SK-N-SH treated with all-trans-retinoic acid at 6 μM for 48 hours (cell line): Measurements from ENCODE around the gene CRAMP1.
A peak's percentile ranks its signal among the peaks of the same experiment; 100 is the strongest.

Experiments
- ARNTL ChIP-seq: fragments of 450-650 bp; formaldehyde crosslinking; IDR thresholded peaks from 2 replicates; pipeline ENCODE4 v1.5.0; 2020; ENCODE audit warnings: low read depth, mild to moderate bottlenecking, moderate library complexity, borderline replicate concordance
- BACH2 ChIP-seq: fragments of 250-450 bp; sonication (Bioruptor Pico); IDR thresholded peaks from 2 replicates; pipeline ENCODE4 v1.9.0; 2021; ENCODE audit warnings: mild to moderate bottlenecking, borderline replicate concordance
- ISL1 ChIP-seq: fragments of 250-450 bp; sonication (Bioruptor Pico); IDR thresholded peaks from 2 replicates; pipeline ENCODE4 v2.1.2; 2022; ENCODE audit warnings: mild to moderate bottlenecking, moderate library complexity
- OSR1 ChIP-seq: fragments of 250-450 bp; sonication (Bioruptor Pico); IDR thresholded peaks from 2 replicates; pipeline ENCODE4 v1.8.0; 2022; ENCODE audit warnings: moderate library complexity, mild to moderate bottlenecking, inconsistent platforms
- PPARA ChIP-seq: fragments of 250-450 bp; sonication (Bioruptor Pico); IDR thresholded peaks from 2 replicates; pipeline ENCODE4 v1.5.0; 2020; ENCODE audit warnings: mild to moderate bottlenecking, borderline replicate concordance
- SNAI2 ChIP-seq: fragments of 250-450 bp; sonication (Bioruptor Pico); IDR thresholded peaks from 2 replicates; pipeline ENCODE4 v1.5.0; 2020; ENCODE audit warnings: mild to moderate bottlenecking, moderate library complexity
- TCF4 ChIP-seq: fragments of 250-450 bp; sonication (Bioruptor Pico); IDR thresholded peaks from 2 replicates; pipeline ENCODE4 v1.8.0; 2021; ENCODE audit warnings: mild to moderate bottlenecking, moderate library complexity, borderline replicate concordance
- ZC3H10 ChIP-seq: fragments of 250-450 bp; sonication (Bioruptor Pico); IDR thresholded peaks from 2 replicates; pipeline ENCODE4 v1.5.1; 2021; ENCODE audit warnings: mild to moderate bottlenecking, moderate library complexity
- ZFP3 ChIP-seq: fragments of 250-450 bp; sonication (Bioruptor Pico); IDR thresholded peaks from 2 replicates; pipeline ENCODE4 v1.5.0; 2020; ENCODE audit warnings: mild to moderate bottlenecking, moderate library complexity
- ZFP30 ChIP-seq: fragments of 450-650 bp; formaldehyde crosslinking; IDR thresholded peaks from 2 replicates; pipeline ENCODE4 v1.5.0; 2022; ENCODE audit warnings: mild to moderate bottlenecking, moderate library complexity
- ZNF70 ChIP-seq: fragments of 450-650 bp; formaldehyde crosslinking; IDR thresholded peaks from 2 replicates; pipeline ENCODE4 v1.5.0; 2020; ENCODE audit warnings: mild to moderate bottlenecking, moderate library complexity
- TF ChIP-seq, protein P1 (sequence below): fragments of 250-450 bp; sonication (Bioruptor Pico); IDR thresholded peaks from 2 replicates; pipeline ENCODE4 v1.8.0; 2020; ENCODE audit warnings: mild to moderate bottlenecking, moderate library complexity, borderline replicate concordance

DNA sequence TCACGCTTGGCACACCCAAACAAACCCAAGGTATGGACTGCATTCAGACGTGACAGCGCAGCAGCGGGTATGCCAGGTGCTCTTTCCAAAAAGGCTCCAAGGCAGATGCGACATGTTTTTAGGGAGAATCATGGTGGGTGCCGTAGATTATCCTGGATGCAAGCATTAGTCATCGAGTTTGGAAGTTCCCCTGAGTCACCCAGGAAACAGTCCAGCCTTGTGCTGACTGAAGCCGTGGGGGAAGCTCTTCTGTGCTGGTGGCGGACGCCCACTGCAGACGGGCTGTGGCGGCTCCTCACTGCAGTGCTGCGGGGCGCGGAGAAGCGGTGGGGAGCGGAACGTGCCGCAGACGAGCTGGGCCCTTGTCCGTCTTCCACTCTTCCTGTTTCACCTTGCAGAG is 79.8 kb downstream of the CRAMP1 start:
- TF ChIP-seq OSR1 (CRISPR knock-in tag) (no peak), SNAI2 (CRISPR knock-in tag) (no peak), PPARA (no peak), ZNF70 (CRISPR knock-in tag) (no peak), ZFP30 (no peak), ISL1 (CRISPR knock-in tag) (no peak), ZFP3 (CRISPR knock-in tag) (0 out of 2 replicates have a peak, but pooled peaks have one; percentile 59), ARNTL (CRISPR knock-in tag) (no peak), BACH2 (CRISPR knock-in tag) (no peak), TCF4 (CRISPR knock-in tag) (no peak), ZC3H10 (CRISPR knock-in tag) (no peak)
- TF ChIP-seq, protein P1, sequence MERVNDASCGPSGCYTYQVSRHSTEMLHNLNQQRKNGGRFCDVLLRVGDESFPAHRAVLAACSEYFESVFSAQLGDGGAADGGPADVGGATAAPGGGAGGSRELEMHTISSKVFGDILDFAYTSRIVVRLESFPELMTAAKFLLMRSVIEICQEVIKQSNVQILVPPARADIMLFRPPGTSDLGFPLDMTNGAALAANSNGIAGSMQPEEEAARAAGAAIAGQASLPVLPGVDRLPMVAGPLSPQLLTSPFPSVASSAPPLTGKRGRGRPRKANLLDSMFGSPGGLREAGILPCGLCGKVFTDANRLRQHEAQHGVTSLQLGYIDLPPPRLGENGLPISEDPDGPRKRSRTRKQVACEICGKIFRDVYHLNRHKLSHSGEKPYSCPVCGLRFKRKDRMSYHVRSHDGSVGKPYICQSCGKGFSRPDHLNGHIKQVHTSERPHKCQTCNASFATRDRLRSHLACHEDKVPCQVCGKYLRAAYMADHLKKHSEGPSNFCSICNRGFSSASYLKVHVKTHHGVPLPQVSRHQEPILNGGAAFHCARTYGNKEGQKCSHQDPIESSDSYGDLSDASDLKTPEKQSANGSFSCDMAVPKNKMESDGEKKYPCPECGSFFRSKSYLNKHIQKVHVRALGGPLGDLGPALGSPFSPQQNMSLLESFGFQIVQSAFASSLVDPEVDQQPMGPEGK: no peak
